ENCODE results near the gene ALK. TPM values are rescaled to one million over a fixed set of nuclear protein-coding genes. Genes with fewer than 3 reads are reported as not detected.

The ALK gene
- total RNA-seq, 1 experiment from 2014 or later: not detected

DNA sequence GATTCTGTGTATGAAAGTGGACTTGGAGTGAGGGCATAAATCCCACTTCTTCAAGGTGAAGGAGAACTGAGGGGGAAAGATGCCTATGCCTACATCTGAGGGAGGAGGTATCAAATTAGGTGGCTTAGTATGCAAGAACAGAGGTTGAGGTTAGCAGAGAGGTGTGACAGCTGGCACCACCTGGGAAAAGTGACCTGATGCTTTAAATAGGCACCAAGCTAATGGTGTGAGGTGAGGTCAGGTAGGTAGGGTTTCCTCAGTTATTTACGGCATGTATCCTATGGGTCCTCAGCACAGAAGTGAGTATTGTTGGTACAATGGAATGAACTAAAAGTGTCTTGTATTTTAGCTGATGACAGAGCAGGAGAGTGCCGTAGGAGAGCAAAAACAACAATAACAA is 439.0 kb downstream of the ALK start:
- TF ChIP-seq, protein P1, sequence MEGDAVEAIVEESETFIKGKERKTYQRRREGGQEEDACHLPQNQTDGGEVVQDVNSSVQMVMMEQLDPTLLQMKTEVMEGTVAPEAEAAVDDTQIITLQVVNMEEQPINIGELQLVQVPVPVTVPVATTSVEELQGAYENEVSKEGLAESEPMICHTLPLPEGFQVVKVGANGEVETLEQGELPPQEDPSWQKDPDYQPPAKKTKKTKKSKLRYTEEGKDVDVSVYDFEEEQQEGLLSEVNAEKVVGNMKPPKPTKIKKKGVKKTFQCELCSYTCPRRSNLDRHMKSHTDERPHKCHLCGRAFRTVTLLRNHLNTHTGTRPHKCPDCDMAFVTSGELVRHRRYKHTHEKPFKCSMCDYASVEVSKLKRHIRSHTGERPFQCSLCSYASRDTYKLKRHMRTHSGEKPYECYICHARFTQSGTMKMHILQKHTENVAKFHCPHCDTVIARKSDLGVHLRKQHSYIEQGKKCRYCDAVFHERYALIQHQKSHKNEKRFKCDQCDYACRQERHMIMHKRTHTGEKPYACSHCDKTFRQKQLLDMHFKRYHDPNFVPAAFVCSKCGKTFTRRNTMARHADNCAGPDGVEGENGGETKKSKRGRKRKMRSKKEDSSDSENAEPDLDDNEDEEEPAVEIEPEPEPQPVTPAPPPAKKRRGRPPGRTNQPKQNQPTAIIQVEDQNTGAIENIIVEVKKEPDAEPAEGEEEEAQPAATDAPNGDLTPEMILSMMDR (conservative IDR thresholded peaks at IDR 0.05): no peak

More for the DNA sequence above, 439.0 kb downstream of the ALK start:
- Mint-ChIP-seq H3K9me3 (peaks cover 3 to 6% of the 10 kb centered on the region in 2 experiments), H3K4me1 (peaks cover 0 to 8% of the 10 kb centered on the region in 2 experiments; a peak in 1 of 4 replicates), H3K36me3 (ENCODE audit: insufficient read depth in 1 of 3, low read depth in 3 of 3) (peaks cover 0 to 4% (median 3%) of the 10 kb centered on the region in 3 experiments; a peak in 4 of 7 replicates), H3K27me3 (ENCODE audit: low read depth) (peaks cover 1% of the 10 kb centered on the region; the same call in 1 of the 2 replicates), H3K27ac (no peak overlapping the region), H3K4me3 (no peak overlapping the region)
- Histone ChIP-seq H3K9me3 (ENCODE audit: control insufficient read depth, low read depth, low read length) (no peaks in the 10 kb centered on the region), H3K27me3 (ENCODE audit: insufficient read depth, low read length) (no peaks in the 10 kb centered on the region), H2BK120ac (ENCODE audit: low read depth, low read length, poor library complexity, severe bottlenecking) (no peak overlapping the region), H4K5ac (ENCODE audit: insufficient read length, low read depth, low read length) (no peak overlapping the region), H3K14ac (ENCODE audit: insufficient read depth, low read length) (no peak overlapping the region), H2AK5ac (ENCODE audit: insufficient read length, low read length) (no peak overlapping the region), H3K9ac (ENCODE audit: extremely low read depth, insufficient read length, low read length) (no peak overlapping the region), H3K18ac (ENCODE audit: insufficient read length, low read depth, low read length) (no peak overlapping the region), H4K8ac (replicated peaks; ENCODE audit: insufficient read length, low read depth, low read length) (no peak overlapping the region), H4K20me1 (ENCODE audit: control insufficient read depth, insufficient read depth, insufficient read length) (no peaks in the 10 kb centered on the region), H3K4me1 (ENCODE audit: insufficient read depth, low read length) (no peaks in the 10 kb centered on the region), H2AFZ (ENCODE audit: low read length) (no peak overlapping the region), H3K23me2 (ENCODE audit: insufficient read length, low read depth, low read length, poor library complexity, severe bottlenecking) (no peaks in the 10 kb centered on the region), H3K56ac (ENCODE audit: insufficient read length, low read depth, low read length) (no peak overlapping the region), H3K27ac (ENCODE audit: insufficient read length, low read depth, low read length) (no peak overlapping the region), H2BK12ac (ENCODE audit: insufficient read length, low read depth, low read length) (no peak overlapping the region), H4K91ac (ENCODE audit: insufficient read length, low read depth, low read length) (no peak overlapping the region), H2BK20ac (ENCODE audit: low read depth, low read length, poor library complexity, severe bottlenecking) (no peak overlapping the region), H3K4me2 (ENCODE audit: insufficient read depth, insufficient read length, low read length) (no peak overlapping the region), H3K23ac (ENCODE audit: insufficient read length, low read depth, low read length) (no peak overlapping the region), H3T11ph (ENCODE audit: low read length) (no peak overlapping the region), H3K79me1 (ENCODE audit: insufficient read depth, low read depth, low read length, poor library complexity, severe bottlenecking) (no peaks in the 10 kb centered on the region), H2BK5ac (ENCODE audit: insufficient read length, low read length) (no peak overlapping the region), H3K4ac (ENCODE audit: low read depth, low read length) (no peak overlapping the region), H2BK15ac (ENCODE audit: low read depth, low read length) (no peak overlapping the region), H3K79me2 (ENCODE audit: insufficient read depth, low read length) (no peaks in the 10 kb centered on the region)
- no peak for DNase-seq
- no CpG with 5 or more reads among the region's 2 CpGs for WGBS (ENCODE audit: extremely low coverage, insufficient read length, low lambda C conversion rate)
